WTC11 (cell line): ENCODE data around the gene GABRG3. TPM values are rescaled to one million over a fixed set of nuclear protein-coding genes. Genes with fewer than 3 reads are reported as not detected.

Experiments used
- ATAC-seq: fragments of 200-7000 bp; cut with Tn5 transposase; 2 replicates; pipeline ENCODE4 v1.10.0; 2021; ENCODE audit warnings: mild to moderate bottlenecking, moderate library complexity
- CTCF ChIA-PET: fragments of 300-600 bp; sonication (Branson Sonifier 250); formaldehyde crosslinking; loops from one replicate; lab custom pipeline; 2021; ENCODE audit warnings: antibody characterized with exemption; lab: Charles Lee
- POLR2A ChIA-PET: fragments of 350-600 bp; sonication (Branson Sonifier 250); formaldehyde crosslinking; loops from one replicate; lab custom pipeline; 2021; ENCODE audit warnings: antibody characterized with exemption; lab: Charles Lee
- DNase-seq: peaks from one replicate; pipeline ENCODE4 v3.0.0; 2021; ENCODE audit warnings: low spot score
- H3K27ac Mint-ChIP-seq: 2 replicates; pipeline ENCODE4 v1.8.0; 2021; ENCODE audit warnings: mixed read lengths
- H3K27me3 Mint-ChIP-seq: 2 replicates; pipeline ENCODE4 v1.8.0; 2021; ENCODE audit warnings: low read depth, mild to moderate bottlenecking, moderate library complexity, mixed read lengths
- H3K36me3 Mint-ChIP-seq: 2 replicates; pipeline ENCODE4 v1.8.0; 2021; ENCODE audit warnings: mixed read lengths
- H3K4me1 Mint-ChIP-seq: 2 replicates; pipeline ENCODE4 v1.8.0; 2022; ENCODE audit warnings: mixed read lengths
- H3K4me3 Mint-ChIP-seq: 2 replicates; pipeline ENCODE4 v1.8.0; 2021; ENCODE audit warnings: mild to moderate bottlenecking, moderate library complexity, mixed read lengths
- H3K9me3 Mint-ChIP-seq: 2 replicates; pipeline ENCODE4 v1.8.0; 2021; ENCODE audit warnings: mixed read lengths
- CREB1 ChIP-seq: sonication (generic); formaldehyde crosslinking; IDR thresholded peaks from 2 replicates; pipeline ENCODE4 v1.8.0; 2023; ENCODE audit warnings: mild to moderate bottlenecking, missing genetic modification reagents
- EMX1 ChIP-seq: fragments of 250-450 bp; sonication (Bioruptor Pico); IDR thresholded peaks from 2 replicates; pipeline ENCODE4 v1.8.0; 2021; ENCODE audit warnings: mild to moderate bottlenecking
- ETV6 ChIP-seq: sonication (generic); formaldehyde crosslinking; IDR thresholded peaks from 2 replicates; pipeline ENCODE4 v1.8.1; 2022; ENCODE audit warnings: mild to moderate bottlenecking, missing genetic modification reagents
- FOXK1 ChIP-seq: sonication (generic); formaldehyde crosslinking; IDR thresholded peaks from 2 replicates; pipeline ENCODE4 v1.8.0; 2022; ENCODE audit warnings: mild to moderate bottlenecking, moderate library complexity, missing genetic modification reagents
- GABPB1 ChIP-seq: sonication (generic); formaldehyde crosslinking; IDR thresholded peaks from 2 replicates; pipeline ENCODE4 v1.8.1; 2023; ENCODE audit warnings: mild to moderate bottlenecking, missing genetic modification reagents
- GRHL2 ChIP-seq: fragments of 250-450 bp; sonication (Bioruptor Pico); IDR thresholded peaks from 2 replicates; pipeline ENCODE4 v1.8.0; 2022; ENCODE audit warnings: mild to moderate bottlenecking, moderate library complexity; ENCODE audit not compliant: insufficient replicate concordance, severe bottlenecking
- GTF2I ChIP-seq: fragments of 250-450 bp; sonication (Bioruptor Pico); conservative IDR thresholded peaks from 2 replicates; pipeline ENCODE4 v1.4.0; 2021; ENCODE audit warnings: mild to moderate bottlenecking
- HMGXB4 ChIP-seq: sonication (generic); formaldehyde crosslinking; IDR thresholded peaks from 2 replicates; pipeline ENCODE4 v1.8.1; 2023; ENCODE audit warnings: mild to moderate bottlenecking, moderate library complexity, missing genetic modification reagents
- IRF1 ChIP-seq: sonication (generic); formaldehyde crosslinking; IDR thresholded peaks from 2 replicates; pipeline ENCODE4 v1.8.0; 2023; ENCODE audit warnings: missing genetic modification reagents
- JUN ChIP-seq: sonication (generic); formaldehyde crosslinking; IDR thresholded peaks from 2 replicates; pipeline ENCODE4 v1.8.0; 2023; ENCODE audit warnings: mild to moderate bottlenecking, missing genetic modification reagents
- NFYB ChIP-seq: sonication (generic); formaldehyde crosslinking; conservative IDR thresholded peaks from 2 replicates; pipeline ENCODE4 v1.8.0; 2022; ENCODE audit warnings: low read depth, missing genetic modification reagents
- RORB ChIP-seq: fragments of 250-450 bp; sonication (Bioruptor Pico); IDR thresholded peaks from 2 replicates; pipeline ENCODE4 v1.9.0; 2021; ENCODE audit warnings: mild to moderate bottlenecking
- SOX15 ChIP-seq: fragments of 250-450 bp; sonication (Bioruptor Pico); IDR thresholded peaks from 2 replicates; pipeline ENCODE4 v1.9.0; 2021; ENCODE audit warnings: mild to moderate bottlenecking
- TP53 ChIP-seq: sonication (generic); formaldehyde crosslinking; IDR thresholded peaks from 2 replicates; pipeline ENCODE4 v1.8.1; 2023; ENCODE audit warnings: mild to moderate bottlenecking, missing genetic modification reagents
- USF1 ChIP-seq: sonication (generic); formaldehyde crosslinking; IDR thresholded peaks from 2 replicates; pipeline ENCODE4 v1.8.0; 2022; ENCODE audit warnings: mild to moderate bottlenecking, missing genetic modification reagents
- ZBTB43 ChIP-seq: sonication (generic); formaldehyde crosslinking; IDR thresholded peaks from 2 replicates; pipeline ENCODE4 v1.8.1; 2023; ENCODE audit warnings: mild to moderate bottlenecking, missing genetic modification reagents
- ZNF219 ChIP-seq: sonication (generic); formaldehyde crosslinking; IDR thresholded peaks from 2 replicates; pipeline ENCODE4 v1.8.0; 2023; ENCODE audit warnings: missing genetic modification reagents, mild to moderate bottlenecking, borderline replicate concordance
- ZNF281 ChIP-seq: sonication (generic); formaldehyde crosslinking; IDR thresholded peaks from 2 replicates; pipeline ENCODE4 v1.8.0; 2023; ENCODE audit warnings: mild to moderate bottlenecking, missing genetic modification reagents
- ZNF317 ChIP-seq: sonication (generic); formaldehyde crosslinking; IDR thresholded peaks from 2 replicates; pipeline ENCODE4 v1.8.1; 2023; ENCODE audit warnings: low read depth, mild to moderate bottlenecking, moderate library complexity, missing genetic modification reagents, borderline replicate concordance
- ZNF416 ChIP-seq: fragments of 250-450 bp; sonication (Bioruptor Pico); IDR thresholded peaks from 2 replicates; pipeline ENCODE4 v1.9.0; 2021; ENCODE audit warnings: mild to moderate bottlenecking, inconsistent platforms
- total RNA-seq: library from RNA; stranded (reverse); gene quantifications from 3 replicates; pipeline ENCODE4 v1.2.3, GENCODE V29; 2021
- TF ChIP-seq, protein P1 (sequence below): sonication (generic); formaldehyde crosslinking; IDR thresholded peaks from 2 replicates; pipeline ENCODE4 v1.8.1; 2023; ENCODE audit warnings: mild to moderate bottlenecking, missing genetic modification reagents
- TF ChIP-seq, protein P2 (sequence below): sonication (generic); formaldehyde crosslinking; IDR thresholded peaks from 2 replicates; pipeline ENCODE4 v1.8.1; 2022; ENCODE audit warnings: low read depth, mild to moderate bottlenecking, moderate library complexity, missing genetic modification reagents, borderline replicate concordance

GABRG3 gene
- total RNA-seq, 1 experiment from 2014 or later, result 0.72 TPM

DNA sequence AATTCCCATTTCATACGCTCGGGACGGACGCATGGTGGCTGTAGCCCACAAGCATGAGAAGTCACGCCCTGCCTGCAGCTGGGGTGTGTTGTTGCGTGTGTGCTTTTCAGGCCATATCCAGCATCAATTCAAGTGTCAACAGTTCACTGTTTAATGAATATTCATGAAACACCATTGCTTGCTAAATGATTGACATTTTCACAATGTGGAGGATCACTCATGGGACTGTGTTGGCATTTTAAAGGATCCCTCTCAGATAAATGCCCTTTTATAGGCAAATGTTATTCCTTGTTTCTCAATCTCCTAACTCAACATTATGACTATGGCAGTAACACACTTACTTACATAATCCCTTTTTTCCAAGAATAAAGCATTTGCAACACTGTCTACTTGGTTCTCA, 511.3 kb downstream of the GABRG3 start:
- ChIA-PET POLR2A (no interaction called here), CTCF (interaction anchor here (0.9 to 1.6 kb wide), 3 partner anchors 45 to 591 kb away, joined by 3 to 7 read pairs (median 4); no protein-coding TSS in a partner anchor)
- Mint-ChIP-seq H3K36me3 (peaks cover 18% of the 10 kb centered on the region), H3K4me1 (peaks cover 34% of the 10 kb centered on the region), H3K4me3 (peak overlapping the region; percentile 37)
- ATAC-seq, result no peak
- no peak for DNase-seq
- TF ChIP-seq HMGXB4 (CRISPR knock-in tag) (no peak), RORB (no peak), ZBTB43 (CRISPR knock-in tag) (no peak), JUN (CRISPR knock-in tag) (no peak)
- TF ChIP-seq, all 79 proteins: peak for 0
- H3K27ac Mint-ChIP-seq, result peak overlapping the region; percentile 94
- no peaks in the 10 kb centered on the region for H3K27me3 Mint-ChIP-seq
- H3K9me3 Mint-ChIP-seq, result peaks cover 26% of the 10 kb centered on the region

DNA sequence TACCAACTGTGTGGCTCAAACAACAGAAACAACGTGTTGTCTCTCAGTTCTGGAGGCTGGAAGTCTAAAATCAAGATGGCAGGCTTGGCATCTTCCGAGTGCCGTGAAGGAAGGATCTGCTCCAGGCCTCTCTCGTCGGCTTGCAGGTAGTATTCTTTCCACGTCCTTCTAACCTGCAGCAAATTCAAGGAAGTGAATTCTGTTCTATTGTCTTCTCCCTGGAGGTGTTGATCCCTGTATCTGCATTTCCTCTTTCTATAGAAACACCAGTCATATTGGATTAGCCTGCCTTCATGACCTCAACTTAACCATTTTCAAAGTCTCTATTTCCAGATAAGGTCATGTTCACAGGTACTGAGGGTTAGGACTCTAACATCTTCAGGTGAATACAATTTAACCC, 512.1 kb downstream of the GABRG3 start:
- H3K4me3 Mint-ChIP-seq, result no peak overlapping the region; the same call in 1 of the 2 replicates
- ATAC-seq (peak; percentile 16; the same call in 1 of the 2 replicates), DNase-seq (no peak)
- ChIA-PET CTCF (interaction anchor here (1.2 kb wide), 1 partner anchor 44 kb away, joined by 3 read pairs; no protein-coding TSS in a partner anchor), POLR2A (no interaction called here)
- H3K27ac Mint-ChIP-seq, result no peak overlapping the region
- no peaks in the 10 kb centered on the region; the same call in 1 of the 2 replicates for H3K27me3 Mint-ChIP-seq
- peaks cover 13% of the 10 kb centered on the region for H3K36me3 Mint-ChIP-seq
- H3K4me1 Mint-ChIP-seq, result peaks cover 34% of the 10 kb centered on the region
- TF ChIP-seq FOXK1 (peak; percentile 12; the same call in 1 of the 2 replicates), GRHL2 (CRISPR knock-in tag) (no peak), ZNF281 (CRISPR knock-in tag) (0 out of 2 replicates have a peak, but pooled peaks have one; percentile 13), ETV6 (CRISPR knock-in tag) (peak; percentile 84)
- H3K9me3 Mint-ChIP-seq, result peaks cover 23% of the 10 kb centered on the region

DNA sequence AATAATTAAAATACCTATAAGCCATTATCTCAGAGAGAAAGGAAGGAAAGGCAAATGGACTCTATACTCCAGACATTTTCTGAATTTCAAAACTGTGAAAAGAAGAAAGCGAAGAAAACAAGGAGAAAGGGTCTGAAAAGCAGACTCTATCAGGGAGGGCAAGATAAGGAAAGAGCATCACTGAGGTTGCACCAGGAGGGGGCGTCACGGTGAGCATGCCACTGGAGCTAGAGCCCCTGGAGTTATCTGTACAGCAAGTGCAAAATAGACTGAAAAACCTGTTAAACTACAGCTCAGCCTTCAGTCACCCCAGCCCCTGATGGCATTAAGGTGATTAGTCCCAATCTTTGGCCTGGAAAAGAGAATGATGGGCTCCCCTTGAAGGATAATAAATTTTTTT, 514.3 kb downstream of the GABRG3 start:
- POLR2A ChIA-PET, result no interaction called here
- TF ChIP-seq GRHL2 (CRISPR knock-in tag), result no peak
- TF ChIP-seq EMX1 (CRISPR knock-in tag), result no peak
- no peak for TF ChIP-seq CREB1 (CRISPR knock-in tag)
- TF ChIP-seq, protein P1, sequence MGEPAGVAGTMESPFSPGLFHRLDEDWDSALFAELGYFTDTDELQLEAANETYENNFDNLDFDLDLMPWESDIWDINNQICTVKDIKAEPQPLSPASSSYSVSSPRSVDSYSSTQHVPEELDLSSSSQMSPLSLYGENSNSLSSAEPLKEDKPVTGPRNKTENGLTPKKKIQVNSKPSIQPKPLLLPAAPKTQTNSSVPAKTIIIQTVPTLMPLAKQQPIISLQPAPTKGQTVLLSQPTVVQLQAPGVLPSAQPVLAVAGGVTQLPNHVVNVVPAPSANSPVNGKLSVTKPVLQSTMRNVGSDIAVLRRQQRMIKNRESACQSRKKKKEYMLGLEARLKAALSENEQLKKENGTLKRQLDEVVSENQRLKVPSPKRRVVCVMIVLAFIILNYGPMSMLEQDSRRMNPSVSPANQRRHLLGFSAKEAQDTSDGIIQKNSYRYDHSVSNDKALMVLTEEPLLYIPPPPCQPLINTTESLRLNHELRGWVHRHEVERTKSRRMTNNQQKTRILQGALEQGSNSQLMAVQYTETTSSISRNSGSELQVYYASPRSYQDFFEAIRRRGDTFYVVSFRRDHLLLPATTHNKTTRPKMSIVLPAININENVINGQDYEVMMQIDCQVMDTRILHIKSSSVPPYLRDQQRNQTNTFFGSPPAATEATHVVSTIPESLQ (CRISPR knock-in tag), result no peak
- no peak for TF ChIP-seq TP53 (CRISPR knock-in tag)
- no peak for TF ChIP-seq ZNF317 (CRISPR knock-in tag)
- no peak for TF ChIP-seq NFYB (CRISPR knock-in tag)
- no peak for TF ChIP-seq ZNF219 (CRISPR knock-in tag)
- TF ChIP-seq GABPB1 (CRISPR knock-in tag), result no peak
- no peak for TF ChIP-seq IRF1 (CRISPR knock-in tag)
- TF ChIP-seq, protein P2, sequence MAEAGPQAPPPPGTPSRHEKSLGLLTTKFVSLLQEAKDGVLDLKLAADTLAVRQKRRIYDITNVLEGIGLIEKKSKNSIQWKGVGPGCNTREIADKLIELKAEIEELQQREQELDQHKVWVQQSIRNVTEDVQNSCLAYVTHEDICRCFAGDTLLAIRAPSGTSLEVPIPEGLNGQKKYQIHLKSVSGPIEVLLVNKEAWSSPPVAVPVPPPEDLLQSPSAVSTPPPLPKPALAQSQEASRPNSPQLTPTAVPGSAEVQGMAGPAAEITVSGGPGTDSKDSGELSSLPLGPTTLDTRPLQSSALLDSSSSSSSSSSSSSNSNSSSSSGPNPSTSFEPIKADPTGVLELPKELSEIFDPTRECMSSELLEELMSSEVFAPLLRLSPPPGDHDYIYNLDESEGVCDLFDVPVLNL, result no peak
- TF ChIP-seq ZNF416 (CRISPR knock-in tag), result no peak
- TF ChIP-seq ETV6 (CRISPR knock-in tag), result no peak
- TF ChIP-seq GTF2I (CRISPR knock-in tag), result no peak
- TF ChIP-seq SOX15, result no peak
- TF ChIP-seq USF1 (CRISPR knock-in tag), result no peak
- DNase-seq, result no peak

More for the DNA sequence above, 514.3 kb downstream of the GABRG3 start:
- CTCF ChIA-PET, result no interaction called here
- ATAC-seq, result no peak
- Mint-ChIP-seq H3K36me3 (peaks cover 7% of the 10 kb centered on the region), H3K4me3 (no peak overlapping the region), H3K9me3 (peaks cover 14% of the 10 kb centered on the region), H3K27ac (no peak overlapping the region), H3K27me3 (no peaks in the 10 kb centered on the region; the same call in 1 of the 2 replicates), H3K4me1 (peaks cover 35% of the 10 kb centered on the region)
